ENCODE measurements around the gene CCDC24. TPM values are rescaled to one million over a fixed set of nuclear protein-coding genes. Genes with fewer than 3 reads are reported as not detected.

CCDC24 gene
- total RNA-seq, 5 donors from 2014 or later (not counting 1 experiment from before 2014, with no cell fraction given) = 0.50 to 4.3 (median 1.7) TPM

- Mint-ChIP-seq H3K36me3 (no peaks in the 10 kb centered on the region), H3K27me3 (no peaks in the 10 kb centered on the region), H3K4me1 (peaks cover 12 to 16% (median 12%) of the 10 kb centered on the region in 3 donors), H3K4me3 (peak overlapping the region; percentile 90 to 94 (median 92)), H3K9me3 (no peaks in the 10 kb centered on the region), H3K27ac (no peak overlapping the region)
- H3K27ac ChIP-seq (ENCODE audit: low read length) = no peak overlapping the region
- POLR2A ChIA-PET = interaction anchor here in 1 of 2 donors (0.5 kb wide), 1 partner anchor 636 kb away, joined by 3 read pairs; no protein-coding TSS in a partner anchor
- WGBS (ENCODE audit: insufficient coverage) = 83% methylated on average over 6 of the region's 9 CpGs
- no peaks in the 10 kb centered on the region for H3K36me3 ChIP-seq (ENCODE audit: control insufficient read depth in 2 of 2, extremely low read depth in 1 of 2, insufficient read depth in 1 of 2, low read length in 1 of 2)
- H3K27me3 ChIP-seq (replicated peaks in 1 of 2; ENCODE audit: control insufficient read depth in 2 of 2, extremely low read depth in 1 of 2, insufficient read depth in 2 of 2, low read length in 1 of 2) = no peaks in the 10 kb centered on the region
- no peak for ATAC-seq (replicated peaks in 1 of 4)
- no peaks in the 10 kb centered on the region for H3K9me3 ChIP-seq
- DNase-seq = no peak
- CTCF ChIA-PET = no interaction called here
- no peak overlapping the region for H3K4me3 ChIP-seq (ENCODE audit: control insufficient read depth in 1 of 2, extremely low read depth in 1 of 2, low read length in 1 of 2)
- H3K4me1 ChIP-seq (ENCODE audit: control insufficient read depth in 1 of 2, extremely low read depth in 1 of 2, insufficient read depth in 2 of 2, low read length in 2 of 2) = peaks cover 2 to 20% of the 10 kb centered on the region in 2 experiments
These were observed 2.0 kb downstream of the CCDC24 start for GRCh38 chr1:43993206-43993914.

DNA sequence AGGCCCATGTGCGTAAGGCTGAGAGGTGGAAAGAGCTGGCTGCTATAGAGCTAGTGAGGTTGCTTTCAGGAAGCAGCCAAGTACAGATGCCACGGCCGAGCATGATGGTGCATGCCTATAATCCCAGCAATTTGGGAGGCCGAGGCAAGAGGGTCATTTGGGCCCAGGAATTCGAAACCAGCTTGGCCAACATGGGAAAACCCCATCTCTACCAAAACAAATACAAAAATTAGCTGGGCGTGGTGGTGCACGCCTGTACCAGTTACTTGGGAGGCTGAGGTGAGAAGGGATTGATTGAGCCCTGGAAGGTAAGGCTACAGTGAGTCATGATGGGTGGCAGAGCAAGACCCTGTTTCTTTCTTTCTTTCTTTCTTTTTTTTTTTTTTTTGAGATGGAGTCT is 2.7 kb downstream of the CCDC24 start:
- no peak overlapping the region for H3K27ac Mint-ChIP-seq
- no peaks in the 10 kb centered on the region for H3K27me3 Mint-ChIP-seq
- Histone ChIP-seq H3K36me3 (ENCODE audit: control insufficient read depth in 2 of 2, extremely low read depth in 1 of 2, insufficient read depth in 1 of 2, low read length in 1 of 2) (no peaks in the 10 kb centered on the region), H3K9me3 (no peaks in the 10 kb centered on the region), H3K27me3 (replicated peaks in 1 of 2; ENCODE audit: control insufficient read depth in 2 of 2, extremely low read depth in 1 of 2, insufficient read depth in 2 of 2, low read length in 1 of 2) (no peaks in the 10 kb centered on the region), H3K4me1 (ENCODE audit: control insufficient read depth in 1 of 2, extremely low read depth in 1 of 2, insufficient read depth in 2 of 2, low read length in 2 of 2) (peaks cover 2 to 20% of the 10 kb centered on the region in 2 experiments), H3K27ac (ENCODE audit: low read length) (no peak overlapping the region), H3K4me3 (ENCODE audit: control insufficient read depth in 1 of 2, extremely low read depth in 1 of 2, low read length in 1 of 2) (no peak overlapping the region)
- no peak for ATAC-seq (replicated peaks in 1 of 4)
- ChIA-PET CTCF (no interaction called here), POLR2A (interaction anchor here in 1 of 2 donors (0.5 kb wide), 1 partner anchor 636 kb away, joined by 3 read pairs; no protein-coding TSS in a partner anchor)
- H3K9me3 Mint-ChIP-seq = no peaks in the 10 kb centered on the region
- H3K4me1 Mint-ChIP-seq = peaks cover 12 to 16% (median 12%) of the 10 kb centered on the region in 3 donors
- DNase-seq = no peak
- WGBS (ENCODE audit: insufficient coverage) = 83% methylated on average over 1 of the region's 7 CpGs
- H3K4me3 Mint-ChIP-seq = no peak overlapping the region
- H3K36me3 Mint-ChIP-seq = no peaks in the 10 kb centered on the region

DNA sequence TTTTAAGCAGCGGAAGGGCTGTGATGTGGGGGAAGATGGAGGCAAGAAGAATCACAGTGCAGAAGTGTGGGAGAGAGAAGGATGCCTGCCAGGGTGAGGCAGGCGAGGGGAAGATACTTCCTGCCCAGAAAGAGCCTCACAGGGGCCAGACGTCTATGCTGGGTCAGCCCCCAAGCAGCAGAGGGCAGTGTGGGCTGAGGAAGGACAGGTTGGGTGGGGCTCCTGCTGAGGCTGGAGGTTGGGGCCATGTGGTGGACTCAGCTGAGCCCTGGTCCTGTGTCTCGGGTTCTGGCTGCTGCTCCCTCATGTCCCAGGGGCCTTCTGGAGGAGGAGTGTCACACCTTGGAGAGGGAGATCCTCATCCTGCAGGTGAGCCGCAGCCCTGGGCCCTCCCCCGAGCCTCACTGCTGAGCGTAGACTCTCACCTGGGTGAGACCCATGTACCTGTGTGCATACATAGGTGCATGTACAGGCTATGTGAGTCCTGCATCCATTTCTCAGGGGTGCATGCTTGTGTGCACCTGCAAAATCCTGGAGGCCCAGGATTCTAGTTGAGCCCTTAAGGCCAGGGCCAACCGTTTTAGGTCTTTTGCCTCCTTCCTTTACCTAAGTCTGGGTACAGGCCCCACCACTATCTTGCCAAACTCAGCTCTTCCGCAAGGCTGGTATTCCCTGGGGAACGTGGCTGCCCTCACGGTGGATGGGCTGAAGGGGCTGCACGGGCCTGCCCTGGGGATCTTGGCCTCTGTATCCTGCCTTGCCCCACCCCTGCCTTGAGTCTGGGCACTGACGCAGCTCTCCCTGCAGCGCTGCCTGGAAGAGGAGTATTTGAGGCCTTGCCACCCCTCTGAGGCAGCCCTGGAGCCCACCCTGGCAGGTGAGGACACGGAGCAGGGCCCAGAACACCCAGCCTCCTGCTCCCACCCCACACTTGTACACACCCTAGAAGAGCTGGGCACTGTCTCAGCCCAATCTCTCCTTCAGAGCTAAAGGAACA is 3.7 kb downstream of the CCDC24 start:
- Histone ChIP-seq H3K9me3 (no peaks in the 10 kb centered on the region), H3K36me3 (ENCODE audit: control insufficient read depth in 2 of 2, extremely low read depth in 1 of 2, insufficient read depth in 1 of 2, low read length in 1 of 2) (no peaks in the 10 kb centered on the region), H3K27me3 (replicated peaks in 1 of 2; ENCODE audit: control insufficient read depth in 2 of 2, extremely low read depth in 1 of 2, insufficient read depth in 2 of 2, low read length in 1 of 2) (no peaks in the 10 kb centered on the region), H3K27ac (ENCODE audit: low read length) (no peak overlapping the region), H3K4me1 (ENCODE audit: control insufficient read depth in 1 of 2, extremely low read depth in 1 of 2, insufficient read depth in 2 of 2, low read length in 2 of 2) (peaks cover 2 to 20% of the 10 kb centered on the region in 2 experiments), H3K4me3 (ENCODE audit: control insufficient read depth in 1 of 2, extremely low read depth in 1 of 2, low read length in 1 of 2) (no peak overlapping the region)
- Mint-ChIP-seq H3K27me3 (no peaks in the 10 kb centered on the region), H3K27ac (no peak overlapping the region), H3K9me3 (no peaks in the 10 kb centered on the region), H3K4me1 (peaks cover 12 to 16% (median 12%) of the 10 kb centered on the region in 3 donors), H3K36me3 (no peaks in the 10 kb centered on the region), H3K4me3 (no peak overlapping the region)
- 77% methylated on average over 14 of the region's 15 CpGs for WGBS (ENCODE audit: insufficient coverage)
- DNase-seq (no peak), ATAC-seq (replicated peaks in 1 of 4) (no peak)
- POLR2A ChIA-PET = no interaction called here
- CTCF ChIA-PET = interaction anchor here in 1 of 2 donors (0.8 kb wide), 1 partner anchor 10 kb away, joined by 4 read pairs; no protein-coding TSS in a partner anchor

DNA sequence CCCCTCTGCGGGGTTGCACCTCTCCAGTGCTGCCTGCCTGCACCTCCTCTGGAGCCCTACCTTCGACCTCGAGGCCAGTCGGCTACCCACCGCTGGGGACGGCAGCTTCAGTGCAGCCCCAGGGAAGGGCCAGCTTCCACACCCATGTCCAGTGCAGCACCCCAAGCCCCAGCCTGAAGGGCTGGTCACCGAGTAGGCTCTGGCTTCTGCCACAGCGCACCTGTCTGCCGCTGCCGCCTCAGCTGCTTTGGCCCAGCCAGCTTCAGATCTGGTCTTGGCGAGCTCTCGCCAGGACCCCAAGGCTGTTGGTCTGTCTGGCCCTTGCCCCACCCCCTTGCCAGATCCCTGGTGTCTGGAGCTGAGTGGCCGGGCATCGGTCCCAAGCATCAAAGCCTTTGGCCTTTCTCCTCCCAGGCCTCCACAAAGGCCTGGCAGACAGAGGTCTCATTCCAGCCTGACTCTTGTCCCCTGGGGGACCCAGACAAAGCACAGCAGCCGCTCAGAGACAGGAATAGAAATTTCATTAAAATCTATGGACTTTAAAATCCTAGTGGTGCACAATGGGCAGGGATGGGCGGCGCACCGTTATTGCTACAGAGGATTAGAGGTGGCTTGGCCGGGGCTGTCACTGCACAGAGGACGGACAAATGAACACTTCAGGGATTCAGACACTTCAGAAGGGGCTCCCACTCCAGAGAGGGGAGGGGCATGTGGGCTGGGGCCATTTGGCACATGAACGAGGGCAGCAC is 4.8 kb downstream of the CCDC24 start:
- POLR2A ChIA-PET = no interaction called here
- no peak overlapping the region for H3K27ac Mint-ChIP-seq
- H3K27me3 Mint-ChIP-seq = no peaks in the 10 kb centered on the region
- Histone ChIP-seq H3K36me3 (ENCODE audit: control insufficient read depth in 2 of 2, extremely low read depth in 1 of 2, insufficient read depth in 1 of 2, low read length in 1 of 2) (no peaks in the 10 kb centered on the region), H3K9me3 (no peaks in the 10 kb centered on the region), H3K4me3 (ENCODE audit: control insufficient read depth in 1 of 2, extremely low read depth in 1 of 2, low read length in 1 of 2) (no peak overlapping the region), H3K27ac (ENCODE audit: low read length) (no peak overlapping the region), H3K27me3 (replicated peaks in 1 of 2; ENCODE audit: control insufficient read depth in 2 of 2, extremely low read depth in 1 of 2, insufficient read depth in 2 of 2, low read length in 1 of 2) (peaks cover 0 to 6% of the 10 kb centered on the region in 2 experiments), H3K4me1 (ENCODE audit: control insufficient read depth in 1 of 2, extremely low read depth in 1 of 2, insufficient read depth in 2 of 2, low read length in 2 of 2) (peaks cover 2 to 14% of the 10 kb centered on the region in 2 experiments)
- 96% methylated on average over 14 of the region's 21 CpGs for WGBS (ENCODE audit: insufficient coverage)
- no peak overlapping the region for H3K4me3 Mint-ChIP-seq
- no peaks in the 10 kb centered on the region for H3K9me3 Mint-ChIP-seq
- H3K4me1 Mint-ChIP-seq = peaks cover 10 to 12% (median 12%) of the 10 kb centered on the region in 3 donors
- ATAC-seq (replicated peaks in 1 of 4) (no peak), DNase-seq (no peak)
- no peaks in the 10 kb centered on the region for H3K36me3 Mint-ChIP-seq
- CTCF ChIA-PET = interaction anchor here in 1 of 2 donors (0.8 kb wide), 1 partner anchor 9 kb away, joined by 4 read pairs; no protein-coding TSS in a partner anchor

GRCh38 chr1:43996733-43997115 is 5.3 kb downstream of the CCDC24 start:
- H3K27me3 Mint-ChIP-seq = no peaks in the 10 kb centered on the region
- peaks cover 10 to 12% (median 11%) of the 10 kb centered on the region in 3 donors for H3K4me1 Mint-ChIP-seq
- H3K27ac ChIP-seq (ENCODE audit: low read length) = no peak overlapping the region
- WGBS (ENCODE audit: insufficient coverage) = 75% methylated on average over 2 of the region's 6 CpGs
- no peaks in the 10 kb centered on the region for H3K9me3 ChIP-seq
- H3K27ac Mint-ChIP-seq = no peak overlapping the region
- H3K4me3 ChIP-seq (ENCODE audit: control insufficient read depth in 1 of 2, extremely low read depth in 1 of 2, low read length in 1 of 2) = no peak overlapping the region
- ChIA-PET POLR2A (no interaction called here), CTCF (no interaction called here)
- H3K36me3 Mint-ChIP-seq = no peaks in the 10 kb centered on the region
- ATAC-seq (replicated peaks in 1 of 4) = no peak
- H3K4me3 Mint-ChIP-seq = no peak overlapping the region
- H3K4me1 ChIP-seq (ENCODE audit: control insufficient read depth in 1 of 2, extremely low read depth in 1 of 2, insufficient read depth in 2 of 2, low read length in 2 of 2) = peaks cover 2 to 12% of the 10 kb centered on the region in 2 experiments
- DNase-seq = no peak
- H3K36me3 ChIP-seq (ENCODE audit: control insufficient read depth in 2 of 2, extremely low read depth in 1 of 2, insufficient read depth in 1 of 2, low read length in 1 of 2) = no peaks in the 10 kb centered on the region
- H3K27me3 ChIP-seq (replicated peaks in 1 of 2; ENCODE audit: control insufficient read depth in 2 of 2, extremely low read depth in 1 of 2, insufficient read depth in 2 of 2, low read length in 1 of 2) = peaks cover 0 to 6% of the 10 kb centered on the region in 2 experiments
- H3K9me3 Mint-ChIP-seq = no peaks in the 10 kb centered on the region
